GM12873 (cell line): ENCODE data around the gene NEK10.

Source experiments
- CTCF ChIP-seq: IDR thresholded peaks from 2 replicates; pipeline ENCODE4 v1.5.1; 2012; ENCODE audit warnings: low read depth, mild to moderate bottlenecking, moderate library complexity, low read length, control low read depth; ENCODE audit not compliant: insufficient read depth; ENCODE audit errors: missing control alignments

The NEK10 gene, protein sequence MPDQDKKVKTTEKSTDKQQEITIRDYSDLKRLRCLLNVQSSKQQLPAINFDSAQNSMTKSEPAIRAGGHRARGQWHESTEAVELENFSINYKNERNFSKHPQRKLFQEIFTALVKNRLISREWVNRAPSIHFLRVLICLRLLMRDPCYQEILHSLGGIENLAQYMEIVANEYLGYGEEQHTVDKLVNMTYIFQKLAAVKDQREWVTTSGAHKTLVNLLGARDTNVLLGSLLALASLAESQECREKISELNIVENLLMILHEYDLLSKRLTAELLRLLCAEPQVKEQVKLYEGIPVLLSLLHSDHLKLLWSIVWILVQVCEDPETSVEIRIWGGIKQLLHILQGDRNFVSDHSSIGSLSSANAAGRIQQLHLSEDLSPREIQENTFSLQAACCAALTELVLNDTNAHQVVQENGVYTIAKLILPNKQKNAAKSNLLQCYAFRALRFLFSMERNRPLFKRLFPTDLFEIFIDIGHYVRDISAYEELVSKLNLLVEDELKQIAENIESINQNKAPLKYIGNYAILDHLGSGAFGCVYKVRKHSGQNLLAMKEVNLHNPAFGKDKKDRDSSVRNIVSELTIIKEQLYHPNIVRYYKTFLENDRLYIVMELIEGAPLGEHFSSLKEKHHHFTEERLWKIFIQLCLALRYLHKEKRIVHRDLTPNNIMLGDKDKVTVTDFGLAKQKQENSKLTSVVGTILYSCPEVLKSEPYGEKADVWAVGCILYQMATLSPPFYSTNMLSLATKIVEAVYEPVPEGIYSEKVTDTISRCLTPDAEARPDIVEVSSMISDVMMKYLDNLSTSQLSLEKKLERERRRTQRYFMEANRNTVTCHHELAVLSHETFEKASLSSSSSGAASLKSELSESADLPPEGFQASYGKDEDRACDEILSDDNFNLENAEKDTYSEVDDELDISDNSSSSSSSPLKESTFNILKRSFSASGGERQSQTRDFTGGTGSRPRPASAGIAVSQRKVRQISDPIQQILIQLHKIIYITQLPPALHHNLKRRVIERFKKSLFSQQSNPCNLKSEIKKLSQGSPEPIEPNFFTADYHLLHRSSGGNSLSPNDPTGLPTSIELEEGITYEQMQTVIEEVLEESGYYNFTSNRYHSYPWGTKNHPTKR

DNA sequence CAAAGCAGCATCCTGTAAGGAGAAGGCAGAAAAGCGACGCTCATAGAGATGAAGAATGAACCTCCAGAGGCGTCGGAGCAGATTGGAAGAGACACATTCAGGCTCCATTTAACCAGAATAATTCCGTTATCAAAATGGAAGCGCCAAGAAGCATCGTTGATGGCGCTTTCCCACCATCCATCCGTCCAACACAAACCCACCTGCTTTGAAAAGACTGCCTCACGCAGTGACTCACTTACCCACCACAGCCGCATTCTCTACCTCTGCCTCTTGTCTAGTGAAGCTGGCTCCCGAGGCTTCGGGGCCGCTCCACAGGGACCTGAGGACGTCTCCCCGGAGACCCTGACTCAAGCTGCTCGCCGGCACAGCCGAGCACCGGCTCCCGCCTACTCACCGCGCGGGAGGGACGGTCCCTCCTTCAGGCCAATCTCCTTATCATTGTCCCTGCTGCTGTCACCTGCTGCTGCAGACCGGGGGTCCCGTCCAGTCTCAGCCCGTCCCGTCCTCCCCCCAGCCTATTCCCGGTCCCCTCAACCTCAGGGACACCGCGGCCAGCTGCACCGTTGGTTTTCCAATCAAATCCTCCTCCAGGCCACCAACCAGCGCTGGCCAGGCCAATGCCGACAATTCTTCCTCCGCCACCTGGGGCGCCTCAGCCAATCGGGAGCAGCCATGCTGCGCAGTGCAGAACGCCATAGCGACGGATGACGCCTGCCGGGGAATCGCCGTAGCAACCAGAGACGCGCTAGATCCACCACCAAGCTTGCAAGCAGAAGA lies at the start of gene NEK10:
TSS of gene NEK10 (minus strand) at position 553 of the 777 bp plus-strand sequence. CDS start 16,501 bp downstream, outside the sequence.
- no peak for TF ChIP-seq CTCF

- TF ChIP-seq CTCF, result no peak
Observed at GRCh38 chr3:27415202-27415601, 46.0 kb upstream of the NEK10 start.

GRCh38 chr3:27392950-27393679 lies 23.9 kb upstream of the NEK10 start:
- TF ChIP-seq CTCF, result no peak

DNA sequence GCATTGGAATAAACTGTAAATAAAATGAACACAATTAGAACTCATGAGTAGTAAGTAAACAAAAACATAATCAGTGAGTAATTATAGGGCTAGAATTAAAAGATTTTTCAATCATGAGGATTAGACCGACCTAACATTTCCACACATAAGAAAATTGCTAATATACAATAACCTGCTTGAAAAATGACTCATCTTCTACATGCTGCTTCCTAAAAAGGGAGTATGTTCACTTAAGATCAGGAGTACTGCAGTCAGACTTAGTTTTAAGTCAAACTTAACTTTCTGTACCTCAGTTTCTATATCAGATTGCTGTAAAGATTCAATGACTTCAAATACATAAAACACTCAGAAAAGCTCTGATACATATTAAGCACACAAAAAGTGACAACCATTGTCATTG lies 22.6 kb upstream of the NEK10 start:
- no peak for TF ChIP-seq CTCF

DNA sequence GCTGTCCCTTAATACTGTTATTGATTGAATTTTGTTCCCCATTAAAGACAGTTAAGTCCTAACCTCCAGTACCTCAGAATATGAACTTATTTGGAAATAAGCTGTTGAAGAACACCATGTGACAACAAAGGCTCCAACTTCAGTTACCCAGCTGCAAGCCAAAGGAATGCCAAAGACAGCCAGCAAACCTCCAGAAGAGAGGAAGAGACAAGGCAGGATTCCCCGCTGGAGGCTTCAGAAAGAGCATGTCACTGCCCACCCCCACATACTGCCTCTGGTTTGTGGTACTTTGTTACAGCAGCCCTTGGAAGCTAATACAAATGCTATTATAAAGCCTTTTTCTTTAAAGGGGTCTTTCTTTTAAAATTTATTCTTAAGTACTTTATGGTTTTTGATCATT lies 18.4 kb upstream of the NEK10 start:
- no peak for TF ChIP-seq CTCF

GRCh38 chr3:27385504-27385903 lies 16.3 kb upstream of the NEK10 start:
- no peak for TF ChIP-seq CTCF
